NCI-H524 (cell line): ENCODE results near the gene MCU.
"Not testable (repeated sequence)": the region's sequence is repeated elsewhere in the genome, so short reads cannot be mapped to it uniquely, and the experiment has no call there.

ENCODE experiments used
- DNase-seq, 2 experiments: peaks; one replicate each; lab custom pipeline; 2025; lab: John Stamatoyannopoulos, UW

Gene MCU

DNA sequence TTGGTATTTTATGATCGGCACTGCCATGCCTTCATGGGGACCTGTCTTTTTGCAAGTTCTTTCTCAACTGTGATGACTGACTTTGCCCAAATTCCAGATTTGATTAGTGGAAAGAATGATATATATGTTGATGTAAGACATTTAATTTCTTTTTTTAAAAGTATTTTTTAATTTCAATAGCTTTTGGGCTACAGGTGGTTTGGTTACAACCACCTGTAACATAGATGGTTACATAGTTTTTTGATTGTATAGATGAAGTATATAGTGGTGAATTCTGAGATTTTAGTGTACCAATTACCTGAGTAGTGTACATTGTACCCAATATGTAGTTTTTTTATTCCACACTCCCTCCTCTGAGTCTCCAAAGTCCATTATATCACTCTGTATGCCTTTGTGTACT, 69.6 kb downstream of the MCU start:
- DNase-seq, result no peak

DNA sequence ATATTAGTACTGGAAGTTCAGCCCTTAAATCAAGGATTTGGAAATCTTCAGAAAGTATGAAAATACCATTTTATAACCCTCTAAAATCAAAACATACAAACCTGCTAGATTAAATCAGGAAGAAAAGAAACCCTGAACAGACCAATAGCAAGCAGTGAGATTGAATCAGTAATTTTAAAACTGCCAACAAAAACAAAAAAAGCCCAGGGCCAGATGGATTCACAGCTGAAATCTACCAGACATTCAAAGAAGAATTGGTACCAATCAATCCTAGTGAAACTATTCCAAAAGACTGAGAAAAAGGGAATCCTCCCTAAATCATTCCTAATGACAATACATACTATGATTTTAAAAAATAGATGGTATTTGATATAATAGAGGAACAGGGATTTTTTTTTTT, 70.1 kb downstream of the MCU start:
- DNase-seq, result no peak

DNA sequence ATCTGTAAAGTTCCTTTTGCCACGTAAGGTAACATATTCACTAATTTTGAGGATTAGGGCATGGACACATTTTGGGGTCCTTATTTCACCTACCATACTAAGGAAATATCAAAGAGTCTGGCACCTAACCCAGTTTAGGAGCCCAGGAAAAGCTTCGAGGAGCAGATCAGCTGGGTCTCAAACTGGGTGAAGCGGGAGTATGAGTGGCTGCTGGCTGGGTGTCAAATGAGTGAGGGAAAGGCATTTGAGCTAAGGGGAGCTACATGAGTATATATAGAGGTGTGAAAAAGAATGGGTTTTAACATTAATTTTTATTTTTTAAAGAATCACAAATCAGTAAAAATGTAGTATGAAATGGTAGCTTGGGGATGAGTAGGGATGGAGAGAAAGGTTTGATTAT, 71.3 kb downstream of the MCU start:
- DNase-seq, result no peak

DNA sequence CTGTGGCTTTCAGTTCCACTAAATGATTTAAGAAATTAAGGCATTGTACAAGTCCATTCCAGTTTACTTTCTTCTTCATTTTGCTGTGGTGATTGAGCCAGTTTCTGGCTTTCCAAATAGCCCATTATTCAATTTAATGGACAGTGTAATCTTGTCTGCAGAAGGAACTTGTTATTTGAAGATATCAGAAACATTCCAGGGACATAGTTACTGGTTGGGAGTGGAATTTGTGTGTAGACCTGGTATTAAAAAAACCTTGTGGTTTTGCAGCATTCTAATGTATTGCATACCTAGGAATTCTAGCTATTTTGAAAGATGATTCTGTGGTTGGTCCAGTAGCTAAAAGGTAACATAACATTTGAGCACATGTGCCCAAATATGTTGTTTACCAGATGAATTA, 72.2 kb downstream of the MCU start:
- DNase-seq, result no peak

DNA sequence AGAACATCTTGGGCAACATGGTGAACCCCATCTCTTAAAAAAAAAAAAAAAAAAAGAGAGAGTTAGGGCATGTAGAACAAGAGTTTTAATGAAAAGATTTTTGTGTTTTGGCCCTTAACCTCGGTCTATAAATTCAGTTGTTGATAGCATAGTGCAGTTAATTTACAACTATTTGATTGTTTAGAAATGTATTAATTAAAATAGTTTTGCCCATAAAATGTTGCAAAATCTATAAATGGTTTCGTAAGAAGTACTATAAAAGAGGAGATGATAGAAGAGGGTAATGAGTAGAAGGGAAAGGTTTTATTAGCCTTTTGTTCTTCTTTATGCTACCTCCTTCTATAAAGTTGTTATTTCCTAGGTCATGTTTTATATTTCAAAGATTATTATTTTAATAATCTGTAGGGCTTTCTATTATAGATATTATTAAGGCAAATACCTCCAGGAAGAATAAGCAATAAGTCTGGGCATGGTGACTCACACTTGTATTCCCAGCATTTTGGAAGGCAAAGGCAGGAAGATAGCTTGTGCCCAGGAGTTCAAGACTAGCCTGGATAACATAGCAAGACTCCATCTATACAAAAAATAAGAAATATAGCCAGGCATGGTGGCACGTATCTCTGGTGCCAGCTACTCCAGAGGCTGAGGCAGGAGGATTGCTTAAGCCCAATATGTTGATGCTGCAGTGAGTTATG, 73.3 kb downstream of the MCU start:
- no peak for DNase-seq

DNA sequence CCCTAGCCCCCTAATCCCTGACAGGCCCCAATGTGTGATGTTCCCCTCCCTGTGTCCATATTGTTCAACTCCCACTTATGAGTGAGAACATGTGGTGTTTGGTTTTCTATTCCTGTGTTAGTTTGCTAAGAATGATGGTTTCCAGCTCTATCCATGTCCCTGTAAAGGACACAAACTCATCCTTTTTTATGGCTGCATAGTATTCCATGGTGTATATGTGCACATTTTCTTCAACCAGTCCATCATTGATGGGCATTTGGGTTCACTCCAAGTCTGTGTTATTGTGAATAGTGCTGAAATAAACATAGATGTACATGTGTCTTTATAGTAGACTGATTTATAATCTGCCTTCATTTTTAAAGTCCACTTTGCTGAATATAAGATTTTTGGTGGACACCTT, 79.3 kb downstream of the MCU start:
- not testable (repeated sequence) for DNase-seq

DNA sequence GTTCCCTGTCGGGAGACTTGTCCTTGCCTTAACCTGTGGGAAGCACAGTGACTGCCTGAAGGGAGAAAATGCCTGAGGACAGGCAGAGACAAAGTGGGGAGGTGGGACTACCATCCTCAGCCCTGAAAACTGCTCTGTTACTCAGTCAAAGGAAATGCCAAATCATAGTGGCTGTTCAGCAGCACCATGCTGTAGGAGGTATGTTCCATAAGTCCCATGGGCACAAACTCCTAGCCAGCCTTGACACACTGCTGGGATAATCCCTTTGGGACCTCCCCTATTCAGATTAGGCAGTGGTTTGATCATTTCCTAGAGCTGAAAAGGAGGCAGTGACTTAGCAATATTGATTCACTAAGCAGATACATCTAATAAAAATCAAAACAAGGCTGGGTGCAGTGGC, 80.1 kb downstream of the MCU start:
- DNase-seq, result no peak

DNA sequence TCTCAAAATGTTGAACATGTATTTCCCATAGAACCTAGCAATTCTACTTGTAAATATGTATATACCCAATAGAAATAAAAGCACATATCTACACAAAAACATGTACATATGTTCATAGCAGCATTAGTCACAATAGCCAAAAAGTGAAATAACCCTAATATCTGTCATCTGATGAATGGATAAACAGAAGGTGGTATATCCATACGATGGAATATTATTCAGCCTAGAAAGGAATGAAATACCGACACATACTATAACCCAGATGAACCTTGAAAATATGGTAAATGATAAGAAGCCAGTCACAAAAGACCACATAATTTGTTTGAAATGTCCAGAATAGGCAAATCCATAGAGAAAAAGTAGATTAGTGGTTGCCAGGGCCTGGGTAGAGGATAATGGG, 87.9 kb downstream of the MCU start:
- DNase-seq, result no peak

DNA sequence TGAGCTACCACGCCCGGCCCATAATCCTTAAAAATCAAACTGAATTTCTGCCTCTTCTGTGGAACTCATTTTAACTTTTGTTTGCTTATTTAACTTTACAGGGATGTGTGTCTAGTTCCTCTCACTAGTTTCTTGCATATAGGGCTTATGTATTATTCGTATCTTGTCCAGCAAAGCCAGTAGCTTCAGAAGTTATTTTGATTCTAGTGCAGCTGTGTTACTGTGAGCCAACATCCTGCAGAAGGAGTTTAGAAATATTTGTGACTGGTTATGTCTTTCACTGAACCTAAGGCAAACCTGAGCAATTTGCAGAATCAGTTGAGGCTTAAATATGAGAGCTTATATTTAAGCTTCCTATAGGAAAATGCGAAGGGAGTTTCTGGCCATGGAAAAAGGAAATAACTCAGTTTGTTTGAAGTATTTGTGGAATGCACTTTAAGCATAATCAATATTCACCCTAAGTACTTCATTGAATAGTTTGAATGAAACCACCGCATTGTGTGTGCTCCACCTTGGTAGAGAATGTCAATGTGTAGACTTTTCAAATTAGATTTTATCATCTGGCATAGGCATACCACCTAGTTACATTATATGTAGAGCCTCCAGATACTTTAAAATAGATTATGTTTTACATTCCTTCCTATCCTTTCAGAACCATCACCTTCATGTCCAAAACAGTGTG, 90.8 kb downstream of the MCU start:
- no peak for DNase-seq

DNA sequence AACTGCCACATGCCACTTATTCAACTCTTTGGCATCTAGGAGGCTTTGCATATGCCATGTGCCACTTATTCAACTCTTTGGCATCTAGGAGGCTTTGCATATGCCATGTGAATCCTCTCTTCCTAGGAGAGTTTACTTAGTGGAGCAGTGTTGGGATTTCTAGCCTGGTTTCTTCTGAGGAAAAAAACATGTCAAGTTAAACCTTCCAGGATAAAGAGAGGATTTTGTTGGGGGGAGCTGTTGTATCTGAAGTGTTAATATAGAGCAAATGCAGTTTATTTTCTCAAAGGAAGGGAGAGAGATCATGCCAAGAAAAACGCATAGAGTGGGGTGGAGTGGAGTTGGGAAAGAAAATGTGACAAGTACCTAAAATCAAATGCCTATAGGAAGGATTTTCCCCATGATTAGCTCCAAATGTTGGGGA, 91.5 kb downstream of the MCU start:
- DNase-seq, result no peak

DNA sequence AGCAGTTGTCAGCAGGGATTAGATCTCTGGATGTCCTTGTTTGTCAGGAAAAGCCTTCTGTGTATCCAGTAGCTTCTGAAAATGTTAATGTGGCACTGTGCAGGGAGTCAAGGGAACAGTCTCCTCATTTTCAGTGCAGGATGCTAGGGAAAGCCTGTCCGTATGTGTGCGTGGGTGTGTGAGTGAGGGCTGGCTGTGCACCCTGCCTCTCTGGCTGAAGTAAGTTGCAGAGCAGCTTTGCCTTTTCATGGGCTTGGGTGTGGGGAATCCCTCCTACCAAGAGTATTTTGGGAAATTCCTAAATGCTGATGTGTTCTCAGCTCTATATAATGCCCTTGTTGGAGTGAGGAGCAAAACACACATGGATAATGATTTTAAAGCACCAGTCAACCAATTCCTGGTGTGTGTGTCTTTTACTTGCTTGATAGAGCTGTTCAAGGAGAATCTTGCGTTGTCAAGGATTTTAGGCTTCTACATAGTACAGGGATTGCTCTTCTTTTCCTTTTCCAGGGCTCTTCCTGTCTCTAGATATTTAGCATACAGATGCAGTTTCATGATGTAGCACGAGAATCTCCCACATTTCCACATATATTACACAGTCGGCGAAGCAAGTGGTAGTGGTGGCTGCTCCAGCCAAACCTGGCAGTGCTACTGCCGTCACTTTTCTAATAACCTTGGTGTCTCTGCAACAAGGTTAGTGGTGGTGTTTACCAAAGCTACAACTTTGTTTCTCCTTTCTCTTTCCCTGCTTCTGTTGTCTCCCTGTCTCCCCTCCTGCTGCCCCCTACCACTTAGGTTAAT, 92.8 kb downstream of the MCU start:
- no peak for DNase-seq

DNA sequence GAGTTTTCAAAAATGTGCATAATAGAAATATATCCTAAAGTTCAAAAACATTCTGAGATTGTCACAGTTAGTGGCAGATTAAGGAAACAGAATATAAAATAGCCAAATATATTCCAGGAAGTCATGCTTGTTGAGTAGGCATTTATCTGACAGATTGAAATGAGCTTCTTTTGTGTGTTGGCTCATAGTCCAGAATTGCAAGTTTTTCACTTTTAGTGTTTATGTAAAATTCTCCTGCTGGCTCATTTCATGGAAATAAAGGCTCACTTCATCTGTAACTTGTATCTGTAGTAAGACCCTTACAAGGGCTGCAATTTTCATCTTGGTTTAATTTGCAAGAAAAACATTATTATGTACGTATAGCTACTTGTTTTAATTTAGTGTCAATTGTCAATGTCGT, 93.5 kb downstream of the MCU start:
- no peak for DNase-seq

DNA sequence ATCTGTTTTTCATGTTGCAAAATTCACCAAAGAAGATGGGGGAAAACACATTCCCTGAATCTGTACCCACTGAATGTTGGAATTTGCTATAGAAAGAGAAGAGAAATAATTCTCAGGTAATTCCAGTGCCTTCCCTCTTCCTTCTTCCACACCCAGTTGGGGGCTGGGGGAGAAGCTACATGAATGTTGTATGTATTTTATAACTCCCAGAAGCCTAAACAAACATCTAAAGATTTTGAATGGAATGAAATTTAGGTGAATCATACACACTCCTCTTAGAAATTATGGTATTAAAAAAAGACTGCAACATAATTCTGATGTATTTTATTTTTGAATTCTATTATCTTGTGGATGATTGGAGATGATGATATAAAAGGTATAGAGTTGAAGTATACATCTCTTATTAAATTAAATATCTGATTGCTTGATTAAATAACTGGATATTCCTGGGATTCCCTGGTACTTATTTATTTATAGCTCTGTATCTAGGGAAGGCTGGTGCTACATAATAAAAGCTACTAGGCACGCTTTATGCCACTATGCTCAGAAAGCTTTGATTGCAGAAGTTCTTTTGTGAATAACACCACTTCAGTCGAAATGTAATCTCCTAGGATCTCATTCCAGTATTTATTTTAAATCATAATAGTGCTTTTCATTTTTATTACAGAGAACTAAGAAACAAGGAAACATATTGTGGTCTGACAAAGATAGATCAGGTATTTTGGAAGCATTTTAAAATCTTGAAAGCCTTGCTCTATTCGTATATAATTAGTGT, 98.5 kb downstream of the MCU start:
- DNase-seq, result no peak

DNA sequence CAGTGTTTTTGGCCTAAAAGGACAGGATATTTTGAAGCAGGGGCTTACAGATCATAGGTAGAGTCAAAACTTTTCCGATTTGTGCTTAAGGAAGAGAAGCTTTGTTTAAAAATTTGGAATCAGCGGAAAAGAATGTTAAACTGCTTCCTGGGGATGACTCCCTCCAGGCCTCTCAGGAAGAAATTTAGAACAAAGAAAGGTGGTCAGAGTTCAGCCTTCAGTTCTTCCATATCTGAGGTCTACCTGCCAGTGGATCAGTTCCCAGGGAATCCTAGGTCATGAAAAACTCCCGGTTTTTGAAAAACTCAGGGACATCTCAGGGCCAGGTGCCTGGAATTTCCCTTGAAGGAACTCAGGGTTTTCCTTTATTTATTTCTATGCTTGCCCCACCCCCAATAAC, 100.3 kb downstream of the MCU start:
- DNase-seq, result no peak

DNA sequence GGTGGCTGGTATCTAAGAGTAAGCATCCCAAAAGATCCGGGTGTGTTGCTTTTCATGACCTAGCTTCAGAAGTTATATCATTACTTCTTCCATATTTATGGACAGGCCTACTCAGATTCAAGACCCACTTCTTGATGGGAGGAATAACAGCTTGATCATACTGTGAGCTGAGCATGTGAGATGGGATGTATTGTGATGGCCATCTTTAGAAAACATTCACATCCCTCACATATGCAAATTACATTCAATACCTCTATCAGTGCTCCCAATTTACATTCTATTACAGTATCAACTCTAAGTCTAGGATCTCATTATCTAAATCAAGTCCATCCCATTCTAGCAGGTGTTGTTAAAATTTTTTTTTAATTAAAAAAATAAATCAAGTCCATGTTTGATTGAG, 101.8 kb downstream of the MCU start:
- DNase-seq, result no peak

DNA sequence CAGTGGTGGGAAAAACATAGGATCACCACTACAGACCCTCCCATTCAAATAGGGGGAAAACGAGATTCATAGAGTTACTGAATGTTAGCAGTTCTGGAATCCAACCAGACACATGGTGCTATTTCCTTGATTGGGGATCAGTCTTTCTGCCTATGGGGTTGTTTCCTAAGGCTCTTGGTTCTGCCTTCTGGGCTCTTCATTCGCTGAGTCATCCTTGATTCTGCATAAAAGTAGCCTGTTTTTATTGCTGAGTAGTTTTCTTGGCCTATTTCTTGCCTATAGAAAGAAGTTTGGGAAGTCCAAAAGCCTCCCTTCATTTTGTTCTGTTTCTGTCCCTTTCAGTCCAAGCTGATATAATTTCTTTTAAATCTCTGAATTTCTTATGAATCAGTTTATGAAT, 102.3 kb downstream of the MCU start:
- no peak for DNase-seq

DNA sequence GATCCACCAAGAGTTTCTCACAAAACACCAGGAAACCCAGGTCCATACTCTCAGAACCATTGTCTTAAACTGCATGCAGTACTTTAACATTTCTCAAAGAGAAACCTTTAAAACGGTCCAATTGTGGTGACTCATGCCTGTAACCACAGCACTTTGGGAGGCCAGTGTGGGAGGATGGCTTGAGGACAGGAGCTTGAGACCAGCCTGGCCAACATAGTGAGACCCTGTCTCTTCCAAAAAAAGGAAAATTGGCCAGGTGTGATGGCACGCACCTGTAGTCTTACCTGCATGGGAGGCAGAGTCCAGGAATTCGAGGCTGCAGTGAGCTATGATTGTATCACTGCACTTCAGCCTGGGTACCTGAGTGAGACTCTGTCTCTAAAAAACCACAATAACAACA, 104.1 kb downstream of the MCU start:
- no peak for DNase-seq

DNA sequence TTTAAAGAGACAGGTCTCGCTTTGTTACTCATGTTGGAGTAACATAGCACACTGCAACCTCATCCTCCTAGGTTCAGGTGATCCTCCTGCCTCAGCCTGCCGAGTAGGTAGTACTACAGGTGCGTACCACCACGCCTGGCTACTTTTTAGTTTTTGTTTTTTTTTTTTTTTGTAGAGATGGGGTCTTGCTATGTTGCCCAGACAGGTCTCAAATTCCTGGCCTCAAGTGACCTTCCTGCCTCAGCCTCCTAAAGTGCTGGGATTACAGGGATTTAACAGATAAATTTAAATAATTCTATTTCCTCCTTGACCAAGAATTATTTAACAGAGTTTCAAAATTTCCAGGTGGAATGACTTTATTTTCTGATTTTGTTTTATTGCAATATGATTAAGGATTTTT, 104.6 kb downstream of the MCU start:
- no peak for DNase-seq

DNA sequence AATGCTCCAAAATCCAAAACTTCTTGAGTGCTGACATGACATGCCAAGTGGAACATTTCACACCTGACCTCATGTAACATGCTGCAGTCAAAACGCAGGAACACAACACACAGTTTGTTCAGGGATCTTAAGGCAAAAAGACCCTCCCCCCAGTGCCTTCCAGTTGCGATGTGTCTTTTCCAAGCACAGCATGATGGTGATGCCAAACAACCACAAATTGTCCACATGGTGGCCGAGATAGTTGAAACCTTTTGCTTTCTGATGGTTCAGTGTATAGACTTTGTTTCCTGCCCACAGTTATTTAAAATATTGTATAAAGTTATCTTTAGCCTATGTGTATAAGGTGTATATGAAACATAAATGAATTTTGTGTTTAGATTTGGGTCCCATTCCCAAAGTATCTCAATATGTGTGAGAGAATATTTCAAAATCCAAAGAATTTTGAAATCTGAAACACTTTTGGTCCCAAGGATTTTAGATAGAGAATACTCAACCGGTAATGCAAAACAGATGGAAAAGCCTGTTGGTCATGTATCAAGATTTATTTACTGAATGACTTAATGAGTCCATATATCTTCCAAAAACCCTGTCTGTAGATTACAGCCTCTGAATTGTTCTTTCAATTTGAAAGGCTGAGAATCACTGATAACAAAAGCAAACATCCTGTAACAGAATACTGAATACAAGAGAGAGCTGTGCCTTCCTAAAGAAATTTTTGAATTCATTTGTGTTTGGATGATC, 108.2 kb downstream of the MCU start:
- DNase-seq, result no peak

DNA sequence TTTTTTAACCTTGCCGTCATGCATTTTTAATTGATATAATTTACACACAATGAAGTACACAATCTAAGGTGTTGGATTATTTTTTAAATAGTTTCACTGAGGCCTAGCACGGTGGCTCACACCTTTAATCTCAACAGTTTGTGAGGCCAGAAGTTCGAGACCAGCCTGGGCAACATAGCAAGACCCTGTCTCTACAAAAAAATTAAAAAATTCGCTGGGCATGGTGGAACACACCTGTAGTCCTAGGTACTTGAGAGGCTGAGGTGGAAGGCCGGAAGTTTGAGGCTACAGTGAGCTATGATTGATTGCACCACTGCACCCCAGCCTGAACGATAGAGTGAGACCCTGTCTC, 108.8 kb downstream of the MCU start:
- no peak for DNase-seq

DNA sequence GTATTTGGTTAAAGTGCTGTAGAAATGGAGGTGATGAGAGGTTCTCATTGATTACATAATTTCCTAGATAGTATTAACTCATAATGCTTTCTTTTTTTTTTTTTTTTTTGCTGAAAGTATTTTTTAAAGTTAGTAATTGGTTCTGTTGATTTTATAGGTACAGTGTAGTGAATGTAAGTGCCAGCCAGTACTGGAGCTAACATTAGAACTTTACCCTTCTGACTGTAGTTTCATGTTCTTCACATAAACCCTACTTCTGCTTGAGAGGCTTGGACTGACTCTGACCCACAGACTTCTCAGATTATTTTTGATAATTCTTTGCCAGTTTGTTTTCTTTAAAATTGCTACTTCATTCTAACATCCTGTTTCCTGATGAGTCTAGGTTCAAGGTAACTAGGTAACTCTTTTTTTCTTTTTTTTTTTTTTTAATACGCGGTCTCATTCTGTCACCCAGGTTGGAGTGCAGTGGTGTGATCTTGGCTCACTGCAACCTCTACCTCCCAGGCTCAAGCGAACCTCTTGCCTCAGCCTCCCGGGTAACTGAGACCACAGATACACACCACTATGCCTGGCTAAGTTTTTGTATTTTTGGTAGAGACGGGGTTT, 109.4 kb downstream of the MCU start:
- DNase-seq, result no peak
